Suprapubic skin (tissue), 4 donors: ENCODE data around the gene PIKFYVE.

Experiments used
- EP300 ChIP-seq: sonication (generic); formaldehyde crosslinking; IDR thresholded peaks from one replicate; pipeline ENCODE4 v1.6.1; 2017; ENCODE audit warnings: antibody characterized with exemption
- POLR2A ChIP-seq, 2 donors: fragments of 450-650 bp; IDR thresholded peaks; one replicate each; pipeline ENCODE4 v1.6.1; 2017; ENCODE audit warnings: antibody characterized with exemption in 2 of 2, mild to moderate bottlenecking in 2 of 2, moderate library complexity in 2 of 2
- POLR2AphosphoS5 ChIP-seq, 3 donors: sonication (generic); formaldehyde crosslinking; IDR thresholded peaks; one replicate each; pipeline ENCODE4 v1.6.1; 2017; ENCODE audit warnings: antibody characterized with exemption in 3 of 3
- TF ChIP-seq, protein P1 (sequence below), 2 donors: fragments of 200-600 bp in 1 of 2; fragments of 450-650 bp in 1 of 2; sonication (generic) in 1 of 2; IDR thresholded peaks; one replicate each; pipeline ENCODE4 v1.5.1; 2016 to 2019; ENCODE audit warnings: antibody characterized with exemption in 2 of 2, mild to moderate bottlenecking in 1 of 2, moderate library complexity in 1 of 2

DNA sequence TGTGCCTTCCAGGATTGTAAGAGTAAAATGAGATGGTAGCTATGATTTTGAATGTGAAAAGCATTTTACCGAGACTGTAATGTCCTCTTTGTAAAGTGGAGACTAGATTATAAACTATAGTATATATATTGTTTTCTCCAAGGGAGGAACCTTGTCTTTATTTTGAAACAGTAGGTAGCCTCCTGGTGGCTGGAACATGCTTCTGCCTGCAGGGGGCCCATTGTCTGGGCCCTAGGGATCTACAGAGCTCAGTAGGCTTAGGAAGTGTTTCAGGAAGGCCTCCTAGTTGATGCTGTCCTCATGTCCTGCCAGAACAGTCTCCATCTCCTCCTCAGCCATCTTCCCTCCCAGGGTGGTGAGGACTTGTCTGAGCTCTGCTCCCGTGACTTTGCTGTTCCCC lies 3.0 kb downstream of the PIKFYVE start:
- TF ChIP-seq, protein P1, sequence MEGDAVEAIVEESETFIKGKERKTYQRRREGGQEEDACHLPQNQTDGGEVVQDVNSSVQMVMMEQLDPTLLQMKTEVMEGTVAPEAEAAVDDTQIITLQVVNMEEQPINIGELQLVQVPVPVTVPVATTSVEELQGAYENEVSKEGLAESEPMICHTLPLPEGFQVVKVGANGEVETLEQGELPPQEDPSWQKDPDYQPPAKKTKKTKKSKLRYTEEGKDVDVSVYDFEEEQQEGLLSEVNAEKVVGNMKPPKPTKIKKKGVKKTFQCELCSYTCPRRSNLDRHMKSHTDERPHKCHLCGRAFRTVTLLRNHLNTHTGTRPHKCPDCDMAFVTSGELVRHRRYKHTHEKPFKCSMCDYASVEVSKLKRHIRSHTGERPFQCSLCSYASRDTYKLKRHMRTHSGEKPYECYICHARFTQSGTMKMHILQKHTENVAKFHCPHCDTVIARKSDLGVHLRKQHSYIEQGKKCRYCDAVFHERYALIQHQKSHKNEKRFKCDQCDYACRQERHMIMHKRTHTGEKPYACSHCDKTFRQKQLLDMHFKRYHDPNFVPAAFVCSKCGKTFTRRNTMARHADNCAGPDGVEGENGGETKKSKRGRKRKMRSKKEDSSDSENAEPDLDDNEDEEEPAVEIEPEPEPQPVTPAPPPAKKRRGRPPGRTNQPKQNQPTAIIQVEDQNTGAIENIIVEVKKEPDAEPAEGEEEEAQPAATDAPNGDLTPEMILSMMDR (IDR thresholded peaks at IDR 0.05): no peak
- TF ChIP-seq POLR2A (IDR thresholded peaks at IDR 0.05) (no peak), EP300 (no peak), POLR2AphosphoS5 (IDR thresholded peaks at IDR 0.05) (no peak)
